HepG2 (cell line): ENCODE results near the gene ALB. TPM values are rescaled to one million over a fixed set of nuclear protein-coding genes. Genes with fewer than 3 reads are reported as not detected.
A peak's percentile ranks its signal among the peaks of the same experiment; 100 is the strongest.

ENCODE experiments used
- ATAC-seq: fragments of 200-7000 bp; cut with Tn5 transposase; 3 replicates; pipeline ENCODE4 v1.9.1; 2020; ENCODE audit warnings: mild to moderate bottlenecking, moderate library complexity
- BruUV-seq: library from RNA; stranded (reverse); fragments of 400-500 nt; replicated peaks from 2 replicates; lab custom pipeline; 2021; lab: Mats Ljungman, UMichigan
- CTCF ChIA-PET: fragments of 300-600 bp; formaldehyde crosslinking; extraction: SDS; loops from one replicate; lab custom pipeline; 2021; ENCODE audit warnings: low total read pairs, inconsistent platforms, low intra/inter-chr PET ratio; lab: Yijun Ruan, JAX
- POLR2A ChIA-PET: fragments of 350-600 bp; sonication (Branson Sonifier 250); formaldehyde crosslinking; loops from one replicate; lab custom pipeline; 2020; ENCODE audit warnings: antibody characterized with exemption, inconsistent platforms; lab: Yijun Ruan, JAX
- DNase-seq: peaks from one replicate; pipeline ENCODE4 v3.0.0-alpha.2; 2015; ENCODE audit warnings: low spot score
- FAIRE-seq: peaks from 3 replicates; lab custom pipeline; 2011; peaks lifted over from hg19 to GRCh38; lab: Jason Lieb, UNC
- H2AFZ ChIP-seq: one replicate; pipeline ENCODE4 v1.6.1; 2011; ENCODE audit warnings: low read length, inconsistent platforms
- H3K27ac ChIP-seq: fragments of 300-600 bp; 3 replicates; pipeline ENCODE4 v1.8.0; 2011; ENCODE audit warnings: mixed run types, mild to moderate bottlenecking, mixed read lengths, low read length, inconsistent platforms; ENCODE audit not compliant: insufficient read depth; ENCODE audit errors: extremely low read length
- H3K27me3 ChIP-seq, 2 experiments: fragments of 200-600 bp in 1 of 2; 2 replicates in 1 of 2; 3 replicates in 1 of 2; pipeline versions ENCODE4 v1.6.0 to v1.8.0; 2011; ENCODE audit warnings: low read length in 2 of 2, mild to moderate bottlenecking in 2 of 2, moderate library complexity in 2 of 2, inconsistent platforms in 1 of 2; ENCODE audit not compliant: insufficient read depth in 2 of 2, control insufficient read depth in 1 of 2
- H3K36me3 ChIP-seq, 2 experiments: fragments of 200-600 bp in 1 of 2; replicated peaks in 1 of 2; 2 replicates in 1 of 2; 3 replicates in 1 of 2; pipeline versions ENCODE4 v1.5.1 to v1.8.0; 2011; ENCODE audit warnings: low read length in 2 of 2, inconsistent platforms in 1 of 2; ENCODE audit not compliant: insufficient read depth in 2 of 2, control insufficient read depth in 1 of 2
- H3K4me1 ChIP-seq: 2 replicates; pipeline ENCODE4 v1.5.1; 2012; ENCODE audit warnings: low read length, inconsistent platforms; ENCODE audit not compliant: insufficient read depth
- H3K4me2 ChIP-seq: 2 replicates; pipeline ENCODE4 v1.6.0; 2011; ENCODE audit warnings: low read depth, low read length, inconsistent platforms
- H3K4me3 ChIP-seq, 3 experiments: fragments of 200-600 bp in 1 of 3; sonication (generic), shearing (Covaris generic) in 1 of 3; replicated peaks in 1 of 3; 2 replicates each; pipeline ENCODE4 v1.5.1; 2011 to 2016; ENCODE audit warnings: low read length in 3 of 3, inconsistent platforms in 2 of 3, low read depth in 2 of 3, mild to moderate bottlenecking in 2 of 3, control low read depth in 1 of 3, mixed read lengths in 1 of 3; ENCODE audit not compliant: insufficient read depth in 1 of 3
- H3K79me2 ChIP-seq: one replicate; pipeline ENCODE4 v1.6.1; 2011; ENCODE audit warnings: low read length, inconsistent platforms; ENCODE audit not compliant: insufficient read depth
- H3K9ac ChIP-seq: 2 replicates; pipeline ENCODE4 v1.6.0; 2011; ENCODE audit warnings: mild to moderate bottlenecking, low read depth, low read length, inconsistent platforms; ENCODE audit not compliant: insufficient read depth
- H3K9me3 ChIP-seq: 2 replicates; pipeline ENCODE4 v1.5.1; 2012; ENCODE audit warnings: mild to moderate bottlenecking, low read length
- H4K20me1 ChIP-seq: 2 replicates; pipeline ENCODE4 v1.6.0; 2011; ENCODE audit warnings: inconsistent platforms, mild to moderate bottlenecking, low read length, moderate library complexity; ENCODE audit not compliant: insufficient read depth
- ARID2 ChIP-seq: sonication (generic); formaldehyde crosslinking; IDR thresholded peaks from 2 replicates; pipeline ENCODE4 v1.8.1; 2022; ENCODE audit warnings: mild to moderate bottlenecking, missing genetic modification reagents, borderline replicate concordance
- DDIT3 ChIP-seq: sonication (generic); formaldehyde crosslinking; IDR thresholded peaks from 2 replicates; pipeline ENCODE4 v1.4.0; 2020; ENCODE audit warnings: mild to moderate bottlenecking, missing genetic modification reagents
- ETV6 ChIP-seq: sonication (generic); formaldehyde crosslinking; conservative IDR thresholded peaks from 2 replicates; pipeline ENCODE4 v1.4.0; 2020; ENCODE audit warnings: missing genetic modification reagents
- HDAC6 ChIP-seq: fragments of 200-600 bp; sonication (generic); IDR thresholded peaks from 2 replicates; pipeline ENCODE4 v1.7.0; 2017; ENCODE audit warnings: mild to moderate bottlenecking, antibody characterized with exemption, low read length, low read depth
- MBD4 ChIP-seq: IDR thresholded peaks from 2 replicates; pipeline ENCODE4 v1.6.1; 2012; ENCODE audit warnings: low read length, inconsistent platforms, borderline replicate concordance
- MLLT10 ChIP-seq: sonication (generic); formaldehyde crosslinking; IDR thresholded peaks from 2 replicates; pipeline ENCODE4 v1.4.0; 2020; ENCODE audit warnings: missing genetic modification reagents
- MXD4 ChIP-seq: IDR thresholded peaks from 2 replicates; pipeline ENCODE4 v1.6.1; 2016; ENCODE audit warnings: mild to moderate bottlenecking, missing biosample characterization, missing genetic modification reagents
- PAF1 ChIP-seq: IDR thresholded peaks from 2 replicates; pipeline ENCODE4 v1.6.1; 2016; ENCODE audit warnings: missing genetic modification reagents, missing compliant biosample characterization
- PHF8 ChIP-seq: sonication (generic); formaldehyde crosslinking; IDR thresholded peaks from 2 replicates; pipeline ENCODE4 v1.5.0; 2020; ENCODE audit warnings: missing genetic modification reagents
- POLR2A ChIP-seq, 2 experiments: IDR thresholded peaks; 2 replicates each; pipeline ENCODE4 v1.6.1; 2011; ENCODE audit warnings: low read depth in 2 of 2, low read length in 2 of 2, mild to moderate bottlenecking in 1 of 2, moderate library complexity in 1 of 2; ENCODE audit not compliant: insufficient read depth in 1 of 2
- POLR2AphosphoS5 ChIP-seq: IDR thresholded peaks from 2 replicates; pipeline ENCODE4 v1.6.1; 2012; ENCODE audit warnings: low read depth, low read length
- POLR2G ChIP-seq: fragments of 200-400 bp; formaldehyde crosslinking; IDR thresholded peaks from 2 replicates; pipeline ENCODE4 v1.6.1; 2018; ENCODE audit warnings: mild to moderate bottlenecking, low read depth, low read length, moderate library complexity
- REST ChIP-seq, 2 experiments: IDR thresholded peaks; 2 replicates each; pipeline ENCODE4 v1.6.1; 2011 to 2012; ENCODE audit warnings: low read length in 2 of 2, borderline replicate concordance in 1 of 2, low read depth in 1 of 2, mild to moderate bottlenecking in 1 of 2, moderate library complexity in 1 of 2
- SALL2 ChIP-seq: sonication (generic); formaldehyde crosslinking; IDR thresholded peaks from 2 replicates; pipeline ENCODE4 v1.8.1; 2023; ENCODE audit warnings: mild to moderate bottlenecking, missing genetic modification reagents, inconsistent platforms
- SNAPC5 ChIP-seq: sonication (generic); formaldehyde crosslinking; IDR thresholded peaks from 2 replicates; pipeline ENCODE4 v1.8.1; 2023; ENCODE audit warnings: mild to moderate bottlenecking, missing genetic modification reagents, borderline replicate concordance
- TAF1 ChIP-seq: sonication (generic); formaldehyde crosslinking; IDR thresholded peaks from 2 replicates; pipeline ENCODE4 v1.4.0; 2020; ENCODE audit warnings: missing genetic modification reagents
- ZNF841 ChIP-seq: sonication (generic); formaldehyde crosslinking; IDR thresholded peaks from 2 replicates; pipeline ENCODE4 v1.8.1; 2023; ENCODE audit warnings: missing genetic modification reagents, borderline replicate concordance
- WGBS: methylation state at CpG from one replicate; pipeline ENCODE4 v1.1.6; 2017; ENCODE audit warnings: low lambda C conversion rate; 5-methylcytosine and 5-hydroxymethylcytosine counted together
- in situ Hi-C: cut with HindIII; loops from 2 replicates; pipeline ENCODE4 v1.10.0; 2017; ENCODE audit warnings: low pct_unique_long_range_greater_than_20kb; ENCODE audit not compliant: extremely low pct_ligation_motif_present
- intact Hi-C: fragments of 100-400 bp; cut with micrococcal nuclease; formaldehyde crosslinking; loops from one replicate; pipeline ENCODE4 v1.10.0; 2022; ENCODE audit not compliant: unreplicated experiment
- polyA plus RNA-seq, 8 experiments: library from polyadenylated mRNA; depleted of rRNA in 3 of 8; stranded (reverse) in 7 of 8; unstranded in 1 of 8; fragments of >200 nt; fragmentation: Illumina TruSeq in 4 of 8; extraction: Trizol in 4 of 8; gene quantifications; 2 replicates each; pipeline versions ENCODE4 v1.2.1 to v1.2.3, GENCODE V29; 2011 to 2016; ENCODE audit warnings: low read depth in 4 of 8, missing spikeins in 1 of 8, mixed read lengths in 1 of 8; ENCODE audit not compliant: insufficient read depth in 1 of 8
- total RNA-seq, 5 experiments: library from RNA; depleted of rRNA; stranded (reverse); fragments of >200 nt; fragmentation: Illumina TruSeq; extraction: Trizol; gene quantifications; 2 replicates each; pipeline ENCODE4 v1.2.3, GENCODE V29; 2016; ENCODE audit warnings: low read depth in 1 of 5
- TF ChIP-seq, protein P1 (sequence below): fragments of 450-650 bp; IDR thresholded peaks from 2 replicates; pipeline ENCODE4 v1.6.1; 2017

The ALB gene
- total and polyA plus RNA-seq, 2 of the 13 experiments (the other 11 are each of a cell fraction or from before 2014, with no cell fraction given), result 22,259 to 22,625 TPM

GRCh38 chr4:73438048-73438447 is 34.0 kb downstream of the ALB start:
- peaks cover 72% of the 10 kb centered on the region for H3K4me1 ChIP-seq
- H4K20me1 ChIP-seq, result peaks cover 3% of the 10 kb centered on the region; the same call in 1 of the 2 replicates
- no peak for ATAC-seq
- BruUV-seq, result no TSS peak
- H3K9me3 ChIP-seq, result no peaks in the 10 kb centered on the region
- H2AFZ ChIP-seq, result no peak overlapping the region
- intact Hi-C loops (loop anchor here (10.0 kb wide), 1 partner anchor 183 kb away; the partner anchor contains the start of gene ANKRD17), in situ Hi-C loops (no loop called here)
- peak overlapping the region; percentile 82 for H3K4me2 ChIP-seq
- H3K36me3 ChIP-seq, result peaks cover 6 to 18% of the 10 kb centered on the region in 2 experiments
- POLR2A ChIA-PET, result interaction anchor here (1.0 to 1.4 kb wide), 5 partner anchors 11 to 34 kb away, joined by 3 to 5 read pairs (median 3); partner anchors contain the start of gene ALB
- no peaks in the 10 kb centered on the region for H3K27me3 ChIP-seq
- peak overlapping the region; percentile 98 for H3K27ac ChIP-seq
- H3K4me3 ChIP-seq, result peak overlapping the region; percentile 68 to 80 (median 70)
- peaks cover 80% of the 10 kb centered on the region for H3K79me2 ChIP-seq
- WGBS, result 13% methylated on average over 1 of the region's 1 CpG
- peak overlapping the region; percentile 75 for H3K9ac ChIP-seq
- CTCF ChIA-PET, result no interaction called here
- no peak for DNase-seq
- no peak for FAIRE-seq
- 0 out of 2 replicates have a peak, but pooled peaks have one; percentile 17 for TF ChIP-seq TAF1 (CRISPR knock-in tag)
- 0 out of 2 replicates have a peak, but pooled peaks have one; percentile 34 for TF ChIP-seq DDIT3 (CRISPR knock-in tag)
- no peak for TF ChIP-seq ETV6 (CRISPR knock-in tag)
- TF ChIP-seq POLR2A (IDR thresholded peaks at IDR 0.05; ENCODE audit: insufficient read depth in 1 of 2, low read depth in 2 of 2, low read length in 2 of 2), result peak in 1 of 2 experiments; percentile 18; a peak in 1 of 4 replicates
- TF ChIP-seq MXD4, result 0 out of 2 replicates have a peak, but pooled peaks have one; percentile 7
- TF ChIP-seq, protein P1, sequence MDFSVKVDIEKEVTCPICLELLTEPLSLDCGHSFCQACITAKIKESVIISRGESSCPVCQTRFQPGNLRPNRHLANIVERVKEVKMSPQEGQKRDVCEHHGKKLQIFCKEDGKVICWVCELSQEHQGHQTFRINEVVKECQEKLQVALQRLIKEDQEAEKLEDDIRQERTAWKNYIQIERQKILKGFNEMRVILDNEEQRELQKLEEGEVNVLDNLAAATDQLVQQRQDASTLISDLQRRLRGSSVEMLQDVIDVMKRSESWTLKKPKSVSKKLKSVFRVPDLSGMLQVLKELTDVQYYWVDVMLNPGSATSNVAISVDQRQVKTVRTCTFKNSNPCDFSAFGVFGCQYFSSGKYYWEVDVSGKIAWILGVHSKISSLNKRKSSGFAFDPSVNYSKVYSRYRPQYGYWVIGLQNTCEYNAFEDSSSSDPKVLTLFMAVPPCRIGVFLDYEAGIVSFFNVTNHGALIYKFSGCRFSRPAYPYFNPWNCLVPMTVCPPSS, result no peak
- peak; percentile 38; the same call in 1 of the 2 replicates for TF ChIP-seq POLR2G
- peak; percentile 42; the same call in 1 of the 2 replicates for TF ChIP-seq ARID2
- TF ChIP-seq PHF8 (CRISPR knock-in tag), result no peak; the same call in 1 of the 2 replicates
- peak; percentile 83; the same call in 1 of the 2 replicates for TF ChIP-seq HDAC6
- peak in 1 of 2 experiments; percentile 47; a peak in 1 of 4 replicates for TF ChIP-seq REST (IDR thresholded peaks at IDR 0.05; ENCODE audit: borderline replicate concordance in 1 of 2, low read depth in 1 of 2, low read length in 2 of 2)
- peak; percentile 74 for TF ChIP-seq POLR2AphosphoS5
- peak; percentile 8; the same call in 1 of the 2 replicates for TF ChIP-seq ZNF841 (CRISPR knock-in tag)
- 0 out of 2 replicates have a peak, but pooled peaks have one; percentile 17 for TF ChIP-seq SNAPC5 (CRISPR knock-in tag)
- no peak for TF ChIP-seq SALL2 (CRISPR knock-in tag)
- TF ChIP-seq PAF1 (CRISPR knock-in tag), result 0 out of 2 replicates have a peak, but pooled peaks have one; percentile 10
- peak; percentile 24; the same call in 1 of the 2 replicates for TF ChIP-seq MBD4
- peak; percentile 87; the same call in 1 of the 2 replicates for TF ChIP-seq MLLT10 (CRISPR knock-in tag)
